Stimulated activated CD4-positive, alpha-beta T cell treated with anti-CD3 and anti-CD28 coated beads, Interleukin-4, amount 100 ng/mL, for 24 hours (primary cell): ENCODE measurements around the gene TYW3.

Experiments
- DNase-seq: peaks from one replicate; pipeline ENCODE4 v3.0.0-alpha.2; 2020

The TYW3 gene

DNA sequence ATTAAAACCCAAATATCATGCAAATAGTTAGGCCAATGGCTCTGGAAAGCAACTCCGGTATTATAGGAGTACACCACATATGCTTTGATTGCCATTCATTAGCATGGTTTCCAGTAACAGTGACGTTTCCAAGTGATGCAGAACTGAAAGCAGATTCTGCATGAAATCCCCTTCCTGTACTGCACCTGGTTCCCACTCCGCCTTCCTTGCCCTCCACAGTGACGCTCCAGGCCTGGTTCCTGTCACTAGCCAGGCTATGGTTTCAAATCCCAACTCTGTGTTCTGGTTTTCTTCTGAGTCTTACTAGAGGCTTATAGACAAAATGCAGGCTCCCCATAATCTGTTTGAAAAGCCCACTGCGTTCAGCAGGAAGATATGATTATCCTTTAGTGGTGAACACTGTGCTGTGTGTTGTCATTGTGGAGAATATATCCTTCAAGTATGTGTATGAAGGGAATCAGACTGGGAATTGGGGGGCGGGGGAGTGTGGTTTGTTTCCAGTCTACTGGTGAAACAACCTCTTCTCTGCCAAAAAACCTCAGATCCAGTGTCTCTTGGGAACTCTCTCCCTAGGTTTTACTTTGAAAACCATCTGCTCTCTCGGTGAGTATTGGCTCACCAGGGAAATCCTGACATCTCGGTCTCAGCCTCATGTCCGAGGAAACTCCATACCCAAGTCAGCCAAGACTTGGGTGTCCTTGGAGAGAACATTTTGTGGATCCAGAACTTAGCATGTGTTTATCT is 78.7 kb downstream of the TYW3 start:
- no peak for DNase-seq

DNA sequence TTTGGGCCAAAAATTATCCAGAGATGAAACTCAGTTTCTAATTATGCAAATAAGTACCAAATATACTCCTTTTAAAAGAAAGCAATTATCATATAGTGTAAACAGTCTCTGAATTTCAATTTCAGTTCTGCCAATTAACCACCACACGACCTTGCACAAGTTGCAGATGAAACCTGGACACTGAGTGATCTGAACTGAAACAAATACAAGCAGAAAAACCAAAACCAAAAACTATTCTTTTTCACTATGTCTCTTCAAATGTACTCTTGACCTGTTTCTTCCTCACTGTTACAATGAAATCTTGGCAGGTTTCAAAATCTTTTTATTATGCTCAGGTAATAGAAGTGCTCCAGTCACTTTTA is 79.2 kb downstream of the TYW3 start:
- DNase-seq = no peak
